Sigmoid colon (tissue), 7 donors: ENCODE measurements around the gene GGCX. TPM values are rescaled to one million over a fixed set of nuclear protein-coding genes. Genes with fewer than 3 reads are reported as not detected.

Experiments used
- DNase-seq: peaks from one replicate; pipeline ENCODE4 v3.0.0-alpha.2; 2019
- H3K27ac ChIP-seq, 4 donors: fragments of 200-600 bp; sonication (generic); one replicate each; pipeline ENCODE4 v1.5.1; 2016 to 2019; ENCODE audit warnings: mild to moderate bottlenecking in 1 of 4
- H3K27me3 ChIP-seq, 3 donors: fragments of 200-600 bp; sonication (generic); one replicate each; pipeline ENCODE4 v1.5.1; 2019; ENCODE audit warnings: mild to moderate bottlenecking in 1 of 3
- H3K36me3 ChIP-seq, 4 donors: fragments of 200-600 bp; sonication (generic); one replicate each; pipeline ENCODE4 v1.5.1; 2016 to 2019
- H3K4me1 ChIP-seq, 4 donors: fragments of 200-600 bp; sonication (generic); one replicate each; pipeline ENCODE4 v1.5.1; 2017 to 2019
- H3K4me3 ChIP-seq, 4 donors: fragments of 200-600 bp; sonication (generic); one replicate each; pipeline ENCODE4 v1.5.1; 2017 to 2019; ENCODE audit warnings: mild to moderate bottlenecking in 2 of 4, moderate library complexity in 1 of 4
- H3K9me3 ChIP-seq, 4 donors: fragments of 200-600 bp in 3 of 4; sonication (generic) in 3 of 4; one replicate each; pipeline versions ENCODE4 v1.5.1 to v1.6.1; 2013 to 2019
- CTCF ChIP-seq, 4 experiments: fragments of 450-650 bp in 3 of 4; fragments of 200-600 bp in 1 of 4; IDR thresholded peaks; one replicate each; pipeline ENCODE4 v1.5.1; 2016 to 2019; ENCODE audit warnings: antibody characterized with exemption in 4 of 4, mild to moderate bottlenecking in 3 of 4, moderate library complexity in 2 of 4
- EP300 ChIP-seq, 4 donors: sonication (generic); formaldehyde crosslinking; IDR thresholded peaks; one replicate each; pipeline ENCODE4 v1.6.1; 2017; ENCODE audit warnings: antibody characterized with exemption in 4 of 4
- POLR2A ChIP-seq, 2 donors: fragments of 450-650 bp; IDR thresholded peaks; one replicate each; pipeline ENCODE4 v1.6.1; 2016; ENCODE audit warnings: antibody characterized with exemption in 2 of 2, mild to moderate bottlenecking in 2 of 2, moderate library complexity in 2 of 2
- POLR2AphosphoS5 ChIP-seq, 4 donors: sonication (generic); formaldehyde crosslinking; IDR thresholded peaks; one replicate each; pipeline ENCODE4 v1.6.1; 2017; ENCODE audit warnings: antibody characterized with exemption in 4 of 4
- WGBS, 2 donors: extraction: QIAGEN DNeasy Blood & Tissue Kit; methylation state at CpG; one replicate each; pipeline ENCODE4 v1.1.7; 2013; 5-methylcytosine and 5-hydroxymethylcytosine counted together
- intact Hi-C: fragments of 100-400 bp; cut with DNase I; formaldehyde crosslinking; loops from one replicate; pipeline ENCODE4 v1.15.1; 2023
- polyA plus RNA-seq, 3 donors: library from polyadenylated mRNA; stranded (reverse); fragments of 200-250 nt; gene quantifications; one replicate each; pipeline ENCODE4 v1.2.3, GENCODE V29; 2013
- total RNA-seq, 4 donors: library from RNA; depleted of rRNA; stranded (reverse); fragments of >200 nt; gene quantifications; one replicate each; pipeline ENCODE4 v1.1.0, GENCODE V29; 2016
- donor health status: healthy with polysubstance abuse.
- donor health status: Bipolar disorder and iron deficiency.
- donor health status: healthy.

Gene GGCX
- total and polyA plus RNA-seq, 7 donors, result 3.6 to 25.3 (median 22.8) TPM

GRCh38 chr2:85597241-85597640, 35.9 kb upstream of the GGCX start:
- Histone ChIP-seq H3K36me3 (peaks cover 5 to 46% (median 14%) of the 10 kb centered on the region in 4 donors), H3K4me1 (peaks cover 0 to 47% (median 35%) of the 10 kb centered on the region in 4 donors), H3K27ac (peak overlapping the region in 1 of 4 donors; percentile 91), H3K4me3 (no peak overlapping the region), H3K27me3 (no peaks in the 10 kb centered on the region), H3K9me3 (no peaks in the 10 kb centered on the region)
- TF ChIP-seq POLR2AphosphoS5 (IDR thresholded peaks at IDR 0.05), result no peak
- intact Hi-C loops, result no loop called here
- WGBS, 2 donors, result 89 to 93% methylated on average over 5 of the region's 5 CpGs
- no peak for DNase-seq

- H3K4me3 ChIP-seq, result peak overlapping the region; percentile 63 to 78 (median 70)
- DNase-seq, result no peak
- 64% methylated on average over 3 of the region's 3 CpGs for whole genome bisulfite sequencing, 2 donors
- intact Hi-C loops, result no loop called here
- H3K27me3 ChIP-seq, result no peaks in the 10 kb centered on the region
- peak overlapping the region; percentile 88 to 91 (median 90) for H3K27ac ChIP-seq
- no peak for TF ChIP-seq POLR2A (IDR thresholded peaks at IDR 0.05)
- no peak for TF ChIP-seq POLR2AphosphoS5 (IDR thresholded peaks at IDR 0.05)
- no peak for TF ChIP-seq EP300 (IDR thresholded peaks at IDR 0.05)
- no peak for TF ChIP-seq CTCF (IDR thresholded peaks at IDR 0.05)
- peaks cover 0 to 44% (median 33%) of the 10 kb centered on the region in 4 donors for H3K4me1 ChIP-seq
- H3K9me3 ChIP-seq, result no peaks in the 10 kb centered on the region
- peaks cover 5 to 46% (median 14%) of the 10 kb centered on the region in 4 donors for H3K36me3 ChIP-seq
Measured at GRCh38 chr2:85596486-85597143, 35.3 kb upstream of the GGCX start.

GRCh38 chr2:85596026-85596333, 34.7 kb upstream of the GGCX start:
- H3K4me3 ChIP-seq, result peak overlapping the region; percentile 63 to 78 (median 70)
- H3K27ac ChIP-seq, result peak overlapping the region; percentile 88 to 91 (median 90)
- DNase-seq, result no peak
- H3K36me3 ChIP-seq, result peaks cover 5 to 46% (median 14%) of the 10 kb centered on the region in 4 donors
- no peak for TF ChIP-seq POLR2AphosphoS5 (IDR thresholded peaks at IDR 0.05)
- TF ChIP-seq EP300 (IDR thresholded peaks at IDR 0.05), result no peak
- TF ChIP-seq POLR2A (IDR thresholded peaks at IDR 0.05), result no peak
- no peak for TF ChIP-seq CTCF (IDR thresholded peaks at IDR 0.05)
- H3K9me3 ChIP-seq, result no peaks in the 10 kb centered on the region
- intact Hi-C loops, result no loop called here
- no peaks in the 10 kb centered on the region for H3K27me3 ChIP-seq
- H3K4me1 ChIP-seq, result peaks cover 0 to 44% (median 30%) of the 10 kb centered on the region in 4 donors
- 2 to 6% methylated on average over 10 of the region's 10 CpGs for WGBS, 2 donors

- DNase-seq, result peak; percentile 99
- Histone ChIP-seq H3K27me3 (no peaks in the 10 kb centered on the region), H3K27ac (peak within 1 kb of the TSS; percentile 88 to 91 (median 90)), H3K4me3 (peak within 1 kb of the TSS; percentile 63 to 78 (median 70)), H3K9me3 (no peaks in the 10 kb centered on the region), H3K36me3 (peaks cover 5 to 42% (median 13%) of the 10 kb centered on the region in 4 donors), H3K4me1 (peaks cover 0 to 44% (median 32%) of the 10 kb centered on the region in 4 donors)
- TF ChIP-seq EP300 (IDR thresholded peaks at IDR 0.05) (no peak), POLR2A (IDR thresholded peaks at IDR 0.05) (peak; percentile 78 to 87), POLR2AphosphoS5 (IDR thresholded peaks at IDR 0.05) (peak; percentile 91 to 96 (median 94)), CTCF (IDR thresholded peaks at IDR 0.05) (no peak)
- 0% methylated on average over 47 of the region's 47 CpGs for WGBS, 2 donors
- intact Hi-C loops, result no loop called here
Measured at GRCh38 chr2:85595301-85596025, 34.2 kb upstream of the GGCX start, which contains the start of gene RNF181. Gene RNF181, plus strand, starts transcription at chr2:85595745. Its CDS starts 19 bp downstream, at chr2:85595764.

GRCh38 chr2:85594715-85595300, 33.5 kb upstream of the GGCX start:
- Histone ChIP-seq H3K36me3 (peaks cover 5 to 36% (median 11%) of the 10 kb centered on the region in 4 donors), H3K4me1 (peaks cover 0 to 50% (median 37%) of the 10 kb centered on the region in 4 donors), H3K4me3 (peak overlapping the region; percentile 22 to 78 (median 70)), H3K9me3 (no peaks in the 10 kb centered on the region), H3K27ac (peak overlapping the region; percentile 88 to 91 (median 90)), H3K27me3 (no peaks in the 10 kb centered on the region)
- TF ChIP-seq POLR2A (IDR thresholded peaks at IDR 0.05) (no peak), EP300 (IDR thresholded peaks at IDR 0.05) (no peak), POLR2AphosphoS5 (IDR thresholded peaks at IDR 0.05) (no peak)
- intact Hi-C loops, result no loop called here
- WGBS, 2 donors, result 18 to 20% methylated on average over 13 of the region's 13 CpGs
- DNase-seq, result no peak
